ENCODE measurements around the gene GOLGA3.
A peak's percentile ranks its signal among the peaks of the same experiment; 100 is the strongest.

GOLGA3 gene

GRCh38 chr12:132786192-132786591, 42.5 kb downstream of the GOLGA3 start:
- TF ChIP-seq POLR2AphosphoS5 (IDR thresholded peaks at IDR 0.05; ENCODE audit: low read depth, low read length): no peak
- no peak for TF ChIP-seq FOXP2 (optimal IDR thresholded peaks at IDR 0.05; ENCODE audit: borderline replicate concordance, extremely low read depth, extremely low read length, insufficient read depth)
- no peak for TF ChIP-seq REST (IDR thresholded peaks at IDR 0.05; ENCODE audit: insufficient read depth in 1 of 2, low read depth in 2 of 2, low read length in 2 of 2)
- TF ChIP-seq TAF1 (IDR thresholded peaks at IDR 0.05; ENCODE audit: borderline replicate concordance, insufficient read depth, low read length): no peak
- no peak for TF ChIP-seq SIN3A (IDR thresholded peaks at IDR 0.05; ENCODE audit: borderline replicate concordance, insufficient read depth, low read length)

- no peak for TF ChIP-seq TAF1 (IDR thresholded peaks at IDR 0.05; ENCODE audit: borderline replicate concordance, insufficient read depth, low read length)
Observed at GRCh38 chr12:132784580-132784979, 44.1 kb downstream of the GOLGA3 start.

DNA sequence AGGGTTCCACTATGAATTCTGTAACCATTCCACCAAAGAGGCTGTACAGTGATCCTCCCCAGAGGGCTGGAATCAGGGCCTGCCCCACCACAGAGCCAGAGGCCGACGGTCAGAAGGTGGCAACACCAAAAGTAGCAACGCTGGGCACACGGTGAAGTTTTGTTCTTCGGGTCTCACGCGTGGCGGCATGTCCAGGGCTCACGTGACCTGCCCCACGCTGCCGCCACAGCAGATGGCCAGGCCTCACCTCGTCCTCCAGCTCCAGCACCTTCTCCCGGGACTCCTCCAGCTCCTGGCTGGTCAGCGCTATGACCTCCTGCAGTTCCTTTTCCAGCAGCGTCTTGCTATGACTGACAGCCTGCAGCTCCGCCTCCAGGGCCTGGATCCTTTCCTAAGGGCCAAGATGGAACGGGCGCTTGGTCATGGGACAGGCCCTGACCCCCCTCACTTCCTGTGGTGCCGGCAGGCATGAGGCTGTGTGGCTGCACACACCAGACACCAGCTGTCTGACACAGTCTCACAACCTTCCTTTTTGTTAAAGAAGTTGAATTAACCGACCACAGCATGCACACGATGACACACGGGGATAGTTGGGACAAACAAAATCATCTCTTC, 44.6 kb downstream of the GOLGA3 start:
- TF ChIP-seq SIN3A (IDR thresholded peaks at IDR 0.05; ENCODE audit: borderline replicate concordance, insufficient read depth, low read length) (no peak), FOXP2 (optimal IDR thresholded peaks at IDR 0.05; ENCODE audit: borderline replicate concordance, extremely low read depth, extremely low read length, insufficient read depth) (peak; percentile 15)

- TF ChIP-seq FOXP2 (optimal IDR thresholded peaks at IDR 0.05; ENCODE audit: borderline replicate concordance, extremely low read depth, extremely low read length, insufficient read depth): no peak
- TF ChIP-seq SIN3A (IDR thresholded peaks at IDR 0.05; ENCODE audit: borderline replicate concordance, insufficient read depth, low read length): no peak
- TF ChIP-seq TAF1 (IDR thresholded peaks at IDR 0.05; ENCODE audit: borderline replicate concordance, insufficient read depth, low read length): no peak
- TF ChIP-seq REST (IDR thresholded peaks at IDR 0.05; ENCODE audit: insufficient read depth in 1 of 2, low read depth in 2 of 2, low read length in 2 of 2): no peak
- TF ChIP-seq POLR2AphosphoS5 (IDR thresholded peaks at IDR 0.05; ENCODE audit: low read depth, low read length): no peak
Observed at GRCh38 chr12:132781938-132782337, 46.7 kb downstream of the GOLGA3 start.

GRCh38 chr12:132779781-132780353, 48.8 kb downstream of the GOLGA3 start:
- no peak for TF ChIP-seq REST (IDR thresholded peaks at IDR 0.05; ENCODE audit: insufficient read depth in 1 of 2, low read depth in 2 of 2, low read length in 2 of 2)
- no peak for TF ChIP-seq TAF1 (IDR thresholded peaks at IDR 0.05; ENCODE audit: borderline replicate concordance, insufficient read depth, low read length)

GRCh38 chr12:132777614-132778013, 51.1 kb downstream of the GOLGA3 start:
- TF ChIP-seq POLR2AphosphoS5 (IDR thresholded peaks at IDR 0.05; ENCODE audit: low read depth, low read length) (no peak), TAF1 (IDR thresholded peaks at IDR 0.05; ENCODE audit: borderline replicate concordance, insufficient read depth, low read length) (no peak), REST (IDR thresholded peaks at IDR 0.05; ENCODE audit: insufficient read depth in 1 of 2, low read depth in 2 of 2, low read length in 2 of 2) (no peak), FOXP2 (optimal IDR thresholded peaks at IDR 0.05; ENCODE audit: borderline replicate concordance, extremely low read depth, extremely low read length, insufficient read depth) (no peak), SIN3A (IDR thresholded peaks at IDR 0.05; ENCODE audit: borderline replicate concordance, insufficient read depth, low read length) (no peak)

Measured in PFSK-1 (cell line).